Activated T-cell treated with anti-CD3 and anti-CD28 coated beads for 4 hours (primary cell): ENCODE data around the gene NTM.
"Not testable (repeated sequence)": the region's sequence is repeated elsewhere in the genome, so short reads cannot be mapped to it uniquely, and the experiment has no call there.

ENCODE experiments used
- DNase-seq: peaks from one replicate; pipeline ENCODE4 v3.0.0-alpha.2; 2020

The NTM gene

GRCh38 chr11:131422496-131422895 lies 52.1 kb downstream of the NTM start:
- DNase-seq = no peak

GRCh38 chr11:131423688-131424087 lies 53.3 kb downstream of the NTM start:
- no peak for DNase-seq

- DNase-seq = not testable (repeated sequence)
Observed at GRCh38 chr11:131424257-131424876, 54.0 kb downstream of the NTM start.

GRCh38 chr11:131425285-131425684 lies 54.9 kb downstream of the NTM start:
- no peak for DNase-seq

GRCh38 chr11:131428853-131429252 lies 58.4 kb downstream of the NTM start:
- DNase-seq = no peak

GRCh38 chr11:131430473-131431208 lies 60.2 kb downstream of the NTM start:
- DNase-seq = no peak

- no peak for DNase-seq
Observed at GRCh38 chr11:131441051-131441810, 70.8 kb downstream of the NTM start.

- no peak for DNase-seq
Observed at GRCh38 chr11:131446590-131447275, 76.3 kb downstream of the NTM start.

GRCh38 chr11:131447277-131447815 lies 76.9 kb downstream of the NTM start:
- DNase-seq = no peak

- no peak for DNase-seq
Observed at GRCh38 chr11:131447898-131448297, 77.5 kb downstream of the NTM start.

GRCh38 chr11:131449036-131450019 lies 78.9 kb downstream of the NTM start:
- DNase-seq = no peak

GRCh38 chr11:131454490-131454889 lies 84.1 kb downstream of the NTM start:
- no peak for DNase-seq

GRCh38 chr11:131454989-131455388 lies 84.6 kb downstream of the NTM start:
- no peak for DNase-seq

- no peak for DNase-seq
Observed at GRCh38 chr11:131455843-131456704, 85.7 kb downstream of the NTM start.

GRCh38 chr11:131457163-131457562 lies 86.7 kb downstream of the NTM start:
- no peak for DNase-seq

- DNase-seq = no peak
Observed at GRCh38 chr11:131458421-131458820, 88.0 kb downstream of the NTM start.

GRCh38 chr11:131460931-131461330 lies 90.5 kb downstream of the NTM start:
- no peak for DNase-seq

- DNase-seq = no peak
Observed at GRCh38 chr11:131462622-131463021, 92.2 kb downstream of the NTM start.

GRCh38 chr11:131463162-131463561 lies 92.7 kb downstream of the NTM start:
- DNase-seq = no peak

- DNase-seq = no peak
Observed at GRCh38 chr11:131463649-131464425, 93.4 kb downstream of the NTM start.
